ENCODE measurements around the gene ZFP1.

DNA sequence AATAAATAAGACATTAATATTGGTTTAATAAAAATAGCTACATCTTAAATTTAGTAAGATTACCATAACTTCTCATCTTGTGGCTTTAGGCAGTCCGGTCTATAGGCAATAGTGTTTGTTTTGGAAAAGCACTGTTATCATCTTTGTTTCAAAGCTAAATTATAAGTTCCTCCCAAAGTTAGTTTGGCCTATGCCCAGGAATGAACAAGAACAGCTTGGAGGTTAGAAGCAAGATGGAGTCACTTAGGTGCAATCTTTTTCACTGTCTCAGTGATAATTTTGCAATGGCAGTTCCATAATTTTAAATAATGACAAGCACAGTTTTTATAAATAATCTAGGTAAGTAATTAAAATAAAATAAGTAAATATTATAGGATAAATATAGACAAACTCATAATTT, 25.7 kb upstream of the ZFP1 start:
- TF ChIP-seq, protein P1, sequence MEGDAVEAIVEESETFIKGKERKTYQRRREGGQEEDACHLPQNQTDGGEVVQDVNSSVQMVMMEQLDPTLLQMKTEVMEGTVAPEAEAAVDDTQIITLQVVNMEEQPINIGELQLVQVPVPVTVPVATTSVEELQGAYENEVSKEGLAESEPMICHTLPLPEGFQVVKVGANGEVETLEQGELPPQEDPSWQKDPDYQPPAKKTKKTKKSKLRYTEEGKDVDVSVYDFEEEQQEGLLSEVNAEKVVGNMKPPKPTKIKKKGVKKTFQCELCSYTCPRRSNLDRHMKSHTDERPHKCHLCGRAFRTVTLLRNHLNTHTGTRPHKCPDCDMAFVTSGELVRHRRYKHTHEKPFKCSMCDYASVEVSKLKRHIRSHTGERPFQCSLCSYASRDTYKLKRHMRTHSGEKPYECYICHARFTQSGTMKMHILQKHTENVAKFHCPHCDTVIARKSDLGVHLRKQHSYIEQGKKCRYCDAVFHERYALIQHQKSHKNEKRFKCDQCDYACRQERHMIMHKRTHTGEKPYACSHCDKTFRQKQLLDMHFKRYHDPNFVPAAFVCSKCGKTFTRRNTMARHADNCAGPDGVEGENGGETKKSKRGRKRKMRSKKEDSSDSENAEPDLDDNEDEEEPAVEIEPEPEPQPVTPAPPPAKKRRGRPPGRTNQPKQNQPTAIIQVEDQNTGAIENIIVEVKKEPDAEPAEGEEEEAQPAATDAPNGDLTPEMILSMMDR (IDR thresholded peaks at IDR 0.05; ENCODE audit: poor library complexity), result no peak
- TF ChIP-seq EZH2 (IDR thresholded peaks at IDR 0.05; ENCODE audit: borderline replicate concordance), result no peak
- no peak for TF ChIP-seq EZH2phosphoT487 (IDR thresholded peaks at IDR 0.05; ENCODE audit: low read depth, severe bottlenecking, unreplicated experiment)
